ENCODE results near the gene HMGN1. TPM values are rescaled to one million over a fixed set of nuclear protein-coding genes. Genes with fewer than 3 reads are reported as not detected.
A peak's percentile ranks its signal among the peaks of the same experiment; 100 is the strongest.

Gene HMGN1
- total RNA-seq, 1 experiment from 2014 or later, result 293 TPM

DNA sequence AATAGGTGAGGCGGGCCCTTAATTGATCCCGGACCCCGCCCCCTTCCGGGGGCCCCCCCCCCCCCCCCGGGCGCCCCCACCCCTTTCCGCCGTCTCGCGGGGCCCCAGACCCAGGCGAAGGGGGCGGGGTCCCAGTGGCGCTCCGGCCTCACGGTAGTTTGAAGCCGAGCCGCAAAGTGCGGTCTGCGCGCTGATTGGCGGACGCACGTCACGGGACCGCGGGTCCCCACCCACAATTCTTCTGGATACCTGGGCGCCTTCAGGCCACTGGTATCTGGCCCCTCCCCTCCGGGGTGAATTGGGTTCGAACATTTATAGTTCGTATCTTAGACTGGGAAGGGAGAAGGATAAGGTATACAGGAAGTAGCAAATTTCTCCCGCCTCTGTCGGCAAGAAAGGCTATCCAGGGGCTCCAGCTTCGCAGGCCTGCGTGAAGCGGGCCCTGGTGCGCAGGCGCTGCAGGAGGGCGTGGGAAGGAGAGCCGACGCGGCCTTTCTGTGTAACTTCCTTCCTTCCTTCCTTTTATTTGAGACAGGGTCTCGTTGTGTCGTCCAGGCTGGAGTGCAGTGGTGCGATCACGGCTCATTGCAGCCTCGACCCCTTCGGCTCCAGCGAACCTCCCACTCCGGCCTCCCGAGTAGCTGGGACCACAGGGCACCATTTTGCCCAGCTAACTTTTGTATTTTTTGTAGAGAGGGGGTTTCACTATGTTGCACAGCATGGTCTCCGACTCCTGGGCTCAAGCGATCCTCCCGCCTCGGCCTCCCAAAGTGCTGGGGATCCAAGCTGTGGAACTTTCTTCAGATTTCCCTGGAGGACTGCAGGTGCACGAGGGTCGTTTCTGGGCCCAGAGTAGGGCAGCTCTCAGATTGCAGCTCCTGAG is 564 bp upstream of the HMGN1 start:
- peak; percentile 71 for DNase-seq (ENCODE audit: low read depth, low spot score)
- H3K36me3 ChIP-seq (ENCODE audit: control insufficient read depth, insufficient read depth, low read length), result peaks cover 33% of the 10 kb centered on the region
- TSS peak; percentile 83 for BruUV-seq (replicated peaks)
- H3K4me1 ChIP-seq (ENCODE audit: control insufficient read depth, insufficient read depth, low read length), result peaks cover 9% of the 10 kb centered on the region
- intact Hi-C loops (cut with micrococcal nuclease; ENCODE audit: unreplicated experiment) (no loop called here), in situ Hi-C loops (cut with HindIII; ENCODE audit: low pct_unique_long_range_greater_than_20kb, low sequenced_read_pairs) (no loop called here)
- ChIA-PET CTCF (interaction anchor here (0.6 kb wide), 1 partner anchor 38 kb away, joined by 5 read pairs; no protein-coding TSS in a partner anchor), POLR2A (interaction anchor here (1.0 kb wide), 2 partner anchors 31 kb away, joined by 3 to 5 read pairs; a partner anchor contains a TSS)
- peak overlapping the region; percentile 82 for H3K27ac ChIP-seq (ENCODE audit: low read length)
- no peaks in the 10 kb centered on the region for H3K9me3 ChIP-seq (ENCODE audit: control insufficient read depth, insufficient read depth, low read depth, low read length)
- peak; percentile 57 for TF ChIP-seq POLR2AphosphoS5 (IDR thresholded peaks at IDR 0.05; ENCODE audit: low read depth, low read length)
- TF ChIP-seq SIN3A (IDR thresholded peaks at IDR 0.05; ENCODE audit: borderline replicate concordance, insufficient read depth, low read depth, low read length), result no peak
- H3K27me3 ChIP-seq (ENCODE audit: control insufficient read depth, insufficient read depth, low read length), result no peaks in the 10 kb centered on the region
- ATAC-seq, result peak; percentile 92
- peak overlapping the region; percentile 53 to 79 for H3K4me3 ChIP-seq (ENCODE audit: low read depth in 2 of 2, low read length in 2 of 2)

DNA sequence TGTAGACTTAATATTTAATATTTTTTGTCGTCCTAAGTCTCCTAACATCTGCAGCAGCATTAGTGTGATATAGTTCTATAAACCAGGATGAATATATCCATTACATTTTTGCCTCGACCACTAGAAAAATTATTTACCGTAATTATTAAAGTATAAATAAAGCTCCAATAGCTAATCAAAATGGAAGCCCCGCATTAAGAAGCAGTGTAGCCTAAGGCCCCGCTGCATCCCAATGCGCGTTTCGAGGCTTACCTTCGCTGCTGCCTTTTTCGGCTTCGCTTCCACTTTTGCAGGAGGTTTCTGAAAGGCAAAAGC is 891 bp downstream of the HMGN1 start:
- Histone ChIP-seq H3K36me3 (ENCODE audit: control insufficient read depth, insufficient read depth, low read length) (peaks cover 40% of the 10 kb centered on the region), H3K9me3 (ENCODE audit: control insufficient read depth, insufficient read depth, low read depth, low read length) (no peaks in the 10 kb centered on the region), H3K4me3 (ENCODE audit: low read depth in 2 of 2, low read length in 2 of 2) (peak overlapping the region; percentile 72 to 95), H3K4me1 (ENCODE audit: control insufficient read depth, insufficient read depth, low read length) (peaks cover 9% of the 10 kb centered on the region), H3K27ac (ENCODE audit: low read length) (peak overlapping the region; percentile 82), H3K27me3 (ENCODE audit: control insufficient read depth, insufficient read depth, low read length) (no peaks in the 10 kb centered on the region)
- TF ChIP-seq, protein P1, sequence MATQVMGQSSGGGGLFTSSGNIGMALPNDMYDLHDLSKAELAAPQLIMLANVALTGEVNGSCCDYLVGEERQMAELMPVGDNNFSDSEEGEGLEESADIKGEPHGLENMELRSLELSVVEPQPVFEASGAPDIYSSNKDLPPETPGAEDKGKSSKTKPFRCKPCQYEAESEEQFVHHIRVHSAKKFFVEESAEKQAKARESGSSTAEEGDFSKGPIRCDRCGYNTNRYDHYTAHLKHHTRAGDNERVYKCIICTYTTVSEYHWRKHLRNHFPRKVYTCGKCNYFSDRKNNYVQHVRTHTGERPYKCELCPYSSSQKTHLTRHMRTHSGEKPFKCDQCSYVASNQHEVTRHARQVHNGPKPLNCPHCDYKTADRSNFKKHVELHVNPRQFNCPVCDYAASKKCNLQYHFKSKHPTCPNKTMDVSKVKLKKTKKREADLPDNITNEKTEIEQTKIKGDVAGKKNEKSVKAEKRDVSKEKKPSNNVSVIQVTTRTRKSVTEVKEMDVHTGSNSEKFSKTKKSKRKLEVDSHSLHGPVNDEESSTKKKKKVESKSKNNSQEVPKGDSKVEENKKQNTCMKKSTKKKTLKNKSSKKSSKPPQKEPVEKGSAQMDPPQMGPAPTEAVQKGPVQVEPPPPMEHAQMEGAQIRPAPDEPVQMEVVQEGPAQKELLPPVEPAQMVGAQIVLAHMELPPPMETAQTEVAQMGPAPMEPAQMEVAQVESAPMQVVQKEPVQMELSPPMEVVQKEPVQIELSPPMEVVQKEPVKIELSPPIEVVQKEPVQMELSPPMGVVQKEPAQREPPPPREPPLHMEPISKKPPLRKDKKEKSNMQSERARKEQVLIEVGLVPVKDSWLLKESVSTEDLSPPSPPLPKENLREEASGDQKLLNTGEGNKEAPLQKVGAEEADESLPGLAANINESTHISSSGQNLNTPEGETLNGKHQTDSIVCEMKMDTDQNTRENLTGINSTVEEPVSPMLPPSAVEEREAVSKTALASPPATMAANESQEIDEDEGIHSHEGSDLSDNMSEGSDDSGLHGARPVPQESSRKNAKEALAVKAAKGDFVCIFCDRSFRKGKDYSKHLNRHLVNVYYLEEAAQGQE (IDR thresholded peaks at IDR 0.05; ENCODE audit: insufficient read depth in 1 of 2, low read depth in 2 of 2, low read length in 1 of 2), result no peak
- TF ChIP-seq SIN3A (IDR thresholded peaks at IDR 0.05; ENCODE audit: borderline replicate concordance, insufficient read depth, low read depth, low read length) (no peak), POLR2AphosphoS5 (IDR thresholded peaks at IDR 0.05; ENCODE audit: low read depth, low read length) (no peak), TCF7L2 (IDR thresholded peaks at IDR 0.05; ENCODE audit: low read depth, low read length) (no peak)
- TF ChIP-seq, protein P2, sequence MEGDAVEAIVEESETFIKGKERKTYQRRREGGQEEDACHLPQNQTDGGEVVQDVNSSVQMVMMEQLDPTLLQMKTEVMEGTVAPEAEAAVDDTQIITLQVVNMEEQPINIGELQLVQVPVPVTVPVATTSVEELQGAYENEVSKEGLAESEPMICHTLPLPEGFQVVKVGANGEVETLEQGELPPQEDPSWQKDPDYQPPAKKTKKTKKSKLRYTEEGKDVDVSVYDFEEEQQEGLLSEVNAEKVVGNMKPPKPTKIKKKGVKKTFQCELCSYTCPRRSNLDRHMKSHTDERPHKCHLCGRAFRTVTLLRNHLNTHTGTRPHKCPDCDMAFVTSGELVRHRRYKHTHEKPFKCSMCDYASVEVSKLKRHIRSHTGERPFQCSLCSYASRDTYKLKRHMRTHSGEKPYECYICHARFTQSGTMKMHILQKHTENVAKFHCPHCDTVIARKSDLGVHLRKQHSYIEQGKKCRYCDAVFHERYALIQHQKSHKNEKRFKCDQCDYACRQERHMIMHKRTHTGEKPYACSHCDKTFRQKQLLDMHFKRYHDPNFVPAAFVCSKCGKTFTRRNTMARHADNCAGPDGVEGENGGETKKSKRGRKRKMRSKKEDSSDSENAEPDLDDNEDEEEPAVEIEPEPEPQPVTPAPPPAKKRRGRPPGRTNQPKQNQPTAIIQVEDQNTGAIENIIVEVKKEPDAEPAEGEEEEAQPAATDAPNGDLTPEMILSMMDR (IDR thresholded peaks at IDR 0.05), result no peak
- TSS peak; percentile 64 for BruUV-seq (replicated peaks)
- in situ Hi-C loops (cut with HindIII; ENCODE audit: low pct_unique_long_range_greater_than_20kb, low sequenced_read_pairs), result no loop called here
- no peak for ATAC-seq
- CTCF ChIA-PET, result no interaction called here
- POLR2A ChIA-PET, result no interaction called here
- DNase-seq (ENCODE audit: low read depth, low spot score), result no peak
- intact Hi-C loops (cut with micrococcal nuclease; ENCODE audit: unreplicated experiment), result no loop called here

DNA sequence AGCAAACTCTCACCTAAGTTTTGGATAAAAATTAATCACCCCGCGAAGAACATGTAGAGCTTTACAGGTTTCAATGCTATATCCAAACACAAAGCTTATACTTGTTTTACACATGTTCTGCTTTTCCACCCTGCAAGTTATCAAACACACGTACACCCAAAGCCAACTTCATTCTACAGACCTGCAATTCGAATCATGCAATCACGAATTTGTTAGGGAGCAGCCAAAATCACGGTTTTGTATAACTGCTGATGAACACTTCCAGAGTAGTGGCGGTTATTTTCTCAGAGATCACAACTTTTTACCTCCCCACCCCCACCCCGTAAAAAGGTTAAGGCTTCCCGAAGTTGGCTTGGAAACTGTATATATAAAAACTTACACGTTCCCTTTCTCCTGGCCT is 1.4 kb downstream of the HMGN1 start:
- no peaks in the 10 kb centered on the region for H3K27me3 ChIP-seq (ENCODE audit: control insufficient read depth, insufficient read depth, low read length)
- H3K4me3 ChIP-seq (ENCODE audit: low read depth in 2 of 2, low read length in 2 of 2), result peak overlapping the region; percentile 72 to 95
- TF ChIP-seq, protein P1 (IDR thresholded peaks at IDR 0.05; ENCODE audit: insufficient read depth in 1 of 2, low read depth in 2 of 2, low read length in 1 of 2), result no peak
- no TSS peak for BruUV-seq (replicated peaks)
- intact Hi-C loops (cut with micrococcal nuclease; ENCODE audit: unreplicated experiment) (no loop called here), in situ Hi-C loops (cut with HindIII; ENCODE audit: low pct_unique_long_range_greater_than_20kb, low sequenced_read_pairs) (no loop called here)
- H3K4me1 ChIP-seq (ENCODE audit: control insufficient read depth, insufficient read depth, low read length), result peaks cover 9% of the 10 kb centered on the region
- CTCF ChIA-PET, result no interaction called here
- H3K9me3 ChIP-seq (ENCODE audit: control insufficient read depth, insufficient read depth, low read depth, low read length), result no peaks in the 10 kb centered on the region
- H3K36me3 ChIP-seq (ENCODE audit: control insufficient read depth, insufficient read depth, low read length), result peaks cover 40% of the 10 kb centered on the region
- POLR2A ChIA-PET, result no interaction called here
- no peak for DNase-seq (ENCODE audit: low read depth, low spot score)
- no peak for ATAC-seq
- peak overlapping the region; percentile 82 for H3K27ac ChIP-seq (ENCODE audit: low read length)

Measured in Panc1 (cell line).